Breast epithelium (tissue), 3 donors: ENCODE data around the gene PARP11.

Experiments
- POLR2A ChIP-seq: fragments of 450-650 bp; IDR thresholded peaks from one replicate; pipeline ENCODE4 v1.6.1; 2016; ENCODE audit warnings: antibody characterized with exemption, mild to moderate bottlenecking, moderate library complexity
- POLR2AphosphoS5 ChIP-seq, 3 donors: sonication (generic); formaldehyde crosslinking; IDR thresholded peaks; one replicate each; pipeline ENCODE4 v1.6.1; 2017; ENCODE audit warnings: antibody characterized with exemption in 3 of 3

GRCh38 chr12:3803865-3804472 is 69.2 kb downstream of the PARP11 start:
- TF ChIP-seq POLR2AphosphoS5 (IDR thresholded peaks at IDR 0.05) (no peak), POLR2A (no peak)
